A549 (cell line): Measurements from ENCODE around the gene GBP7.

Experiments used
- CBX8 ChIP-seq: fragments of 200-600 bp; sonication (generic); IDR thresholded peaks from 2 replicates; pipeline ENCODE4 v1.6.1; 2016
- CHD4 ChIP-seq: fragments of 200-600 bp; sonication (generic); IDR thresholded peaks from 2 replicates; pipeline ENCODE4 v1.6.1; 2016; ENCODE audit warnings: antibody characterized with exemption, mild to moderate bottlenecking, borderline replicate concordance
- ESRRA ChIP-seq: fragments of 150-350 bp; IDR thresholded peaks from 2 replicates; pipeline ENCODE4 v1.6.1; 2014; ENCODE audit warnings: mild to moderate bottlenecking, low read length, borderline replicate concordance
- MYC ChIP-seq: IDR thresholded peaks from 2 replicates; pipeline ENCODE4 v1.6.1; 2012; ENCODE audit warnings: mild to moderate bottlenecking, inconsistent platforms, low read length, improper control_type of control experiment, borderline replicate concordance
- TF ChIP-seq, protein P1 (sequence below): fragments of >200 bp; sonication (Bioruptor Twin); formaldehyde crosslinking; IDR thresholded peaks from 3 replicates; pipeline ENCODE4 v1.5.1; 2016
- TF ChIP-seq, protein P2 (sequence below): IDR thresholded peaks from 2 replicates; pipeline ENCODE4 v1.6.1; 2012
- TF ChIP-seq, protein P3 (sequence below): fragments of 200-600 bp; sonication (generic); IDR thresholded peaks from 2 replicates; pipeline ENCODE4 v1.6.1; 2016; ENCODE audit warnings: antibody characterized with exemption, mild to moderate bottlenecking, moderate library complexity

DNA sequence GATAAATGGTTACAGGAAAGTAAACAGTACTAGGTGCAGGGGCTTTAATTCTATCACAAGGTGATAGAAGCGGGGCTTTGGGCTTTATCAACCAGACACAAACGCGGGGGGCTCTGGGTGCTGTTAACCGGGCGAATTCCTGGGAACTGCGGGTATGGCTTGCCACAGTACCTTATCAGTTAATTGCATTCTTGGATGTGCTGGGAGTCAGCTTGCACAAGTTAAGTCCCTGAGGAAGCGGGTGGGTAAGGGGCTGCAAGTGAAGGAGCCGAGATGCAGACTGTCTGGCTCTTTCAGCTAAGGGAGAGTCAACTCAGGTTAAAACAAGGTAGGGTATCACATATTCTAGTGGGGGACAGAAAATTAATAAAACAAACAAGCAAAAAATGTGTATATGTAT, 22.3 kb upstream of the GBP7 start:
- TF ChIP-seq, protein P1, sequence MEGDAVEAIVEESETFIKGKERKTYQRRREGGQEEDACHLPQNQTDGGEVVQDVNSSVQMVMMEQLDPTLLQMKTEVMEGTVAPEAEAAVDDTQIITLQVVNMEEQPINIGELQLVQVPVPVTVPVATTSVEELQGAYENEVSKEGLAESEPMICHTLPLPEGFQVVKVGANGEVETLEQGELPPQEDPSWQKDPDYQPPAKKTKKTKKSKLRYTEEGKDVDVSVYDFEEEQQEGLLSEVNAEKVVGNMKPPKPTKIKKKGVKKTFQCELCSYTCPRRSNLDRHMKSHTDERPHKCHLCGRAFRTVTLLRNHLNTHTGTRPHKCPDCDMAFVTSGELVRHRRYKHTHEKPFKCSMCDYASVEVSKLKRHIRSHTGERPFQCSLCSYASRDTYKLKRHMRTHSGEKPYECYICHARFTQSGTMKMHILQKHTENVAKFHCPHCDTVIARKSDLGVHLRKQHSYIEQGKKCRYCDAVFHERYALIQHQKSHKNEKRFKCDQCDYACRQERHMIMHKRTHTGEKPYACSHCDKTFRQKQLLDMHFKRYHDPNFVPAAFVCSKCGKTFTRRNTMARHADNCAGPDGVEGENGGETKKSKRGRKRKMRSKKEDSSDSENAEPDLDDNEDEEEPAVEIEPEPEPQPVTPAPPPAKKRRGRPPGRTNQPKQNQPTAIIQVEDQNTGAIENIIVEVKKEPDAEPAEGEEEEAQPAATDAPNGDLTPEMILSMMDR = no peak
- TF ChIP-seq MYC (no peak), ESRRA (no peak), CBX8 (no peak), CHD4 (no peak)
- TF ChIP-seq, protein P2, sequence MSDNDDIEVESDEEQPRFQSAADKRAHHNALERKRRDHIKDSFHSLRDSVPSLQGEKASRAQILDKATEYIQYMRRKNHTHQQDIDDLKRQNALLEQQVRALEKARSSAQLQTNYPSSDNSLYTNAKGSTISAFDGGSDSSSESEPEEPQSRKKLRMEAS = no peak
- TF ChIP-seq, protein P3, sequence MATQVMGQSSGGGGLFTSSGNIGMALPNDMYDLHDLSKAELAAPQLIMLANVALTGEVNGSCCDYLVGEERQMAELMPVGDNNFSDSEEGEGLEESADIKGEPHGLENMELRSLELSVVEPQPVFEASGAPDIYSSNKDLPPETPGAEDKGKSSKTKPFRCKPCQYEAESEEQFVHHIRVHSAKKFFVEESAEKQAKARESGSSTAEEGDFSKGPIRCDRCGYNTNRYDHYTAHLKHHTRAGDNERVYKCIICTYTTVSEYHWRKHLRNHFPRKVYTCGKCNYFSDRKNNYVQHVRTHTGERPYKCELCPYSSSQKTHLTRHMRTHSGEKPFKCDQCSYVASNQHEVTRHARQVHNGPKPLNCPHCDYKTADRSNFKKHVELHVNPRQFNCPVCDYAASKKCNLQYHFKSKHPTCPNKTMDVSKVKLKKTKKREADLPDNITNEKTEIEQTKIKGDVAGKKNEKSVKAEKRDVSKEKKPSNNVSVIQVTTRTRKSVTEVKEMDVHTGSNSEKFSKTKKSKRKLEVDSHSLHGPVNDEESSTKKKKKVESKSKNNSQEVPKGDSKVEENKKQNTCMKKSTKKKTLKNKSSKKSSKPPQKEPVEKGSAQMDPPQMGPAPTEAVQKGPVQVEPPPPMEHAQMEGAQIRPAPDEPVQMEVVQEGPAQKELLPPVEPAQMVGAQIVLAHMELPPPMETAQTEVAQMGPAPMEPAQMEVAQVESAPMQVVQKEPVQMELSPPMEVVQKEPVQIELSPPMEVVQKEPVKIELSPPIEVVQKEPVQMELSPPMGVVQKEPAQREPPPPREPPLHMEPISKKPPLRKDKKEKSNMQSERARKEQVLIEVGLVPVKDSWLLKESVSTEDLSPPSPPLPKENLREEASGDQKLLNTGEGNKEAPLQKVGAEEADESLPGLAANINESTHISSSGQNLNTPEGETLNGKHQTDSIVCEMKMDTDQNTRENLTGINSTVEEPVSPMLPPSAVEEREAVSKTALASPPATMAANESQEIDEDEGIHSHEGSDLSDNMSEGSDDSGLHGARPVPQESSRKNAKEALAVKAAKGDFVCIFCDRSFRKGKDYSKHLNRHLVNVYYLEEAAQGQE = no peak
